ENCODE results near the gene PHOX2B.
"Not testable (repeated sequence)": the region's sequence is repeated elsewhere in the genome, so short reads cannot be mapped to it uniquely, and the experiment has no call there.

The PHOX2B gene

GRCh38 chr4:41715155-41715554 is 33.4 kb downstream of the PHOX2B start:
- DNase-seq (ENCODE audit: low read depth in 1 of 2, low spot score in 1 of 2) = no peak
- no peak for TF ChIP-seq JUND (IDR thresholded peaks at IDR 0.05; ENCODE audit: low read depth)
- in situ Hi-C loops (cut with HindIII; ENCODE audit: low pct_unique_long_range_greater_than_20kb, low sequenced_read_pairs) = no loop called here

DNA sequence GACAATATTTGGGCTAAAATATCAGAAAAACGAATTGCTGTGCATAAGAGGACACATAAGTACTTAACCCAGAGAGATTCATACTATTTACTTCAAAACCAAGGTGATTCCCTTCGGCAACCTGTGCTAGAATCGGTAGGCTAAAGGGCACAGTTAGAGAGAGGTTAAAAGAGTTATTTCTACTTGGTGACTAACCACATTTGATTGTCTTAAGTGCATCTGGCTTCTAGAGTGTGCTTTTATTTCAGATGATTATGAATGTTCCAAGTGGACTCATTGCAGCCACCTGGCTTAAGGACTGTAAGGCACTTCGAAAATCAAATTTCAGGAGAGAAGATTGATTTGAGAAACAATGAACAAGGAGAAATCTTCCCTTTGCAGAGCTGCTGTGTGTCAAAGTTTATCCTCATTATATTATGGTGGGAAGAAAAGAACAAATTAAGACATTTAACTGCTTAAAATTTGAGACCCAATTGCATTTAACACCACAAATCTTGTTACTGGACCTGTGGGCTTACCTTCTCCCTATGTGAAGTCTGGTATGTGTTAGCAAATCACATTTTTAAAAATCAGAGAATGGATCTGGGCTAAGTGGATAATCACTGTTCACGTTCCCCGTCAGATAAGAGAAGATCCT is 34.0 kb downstream of the PHOX2B start:
- in situ Hi-C loops (cut with HindIII; ENCODE audit: low pct_unique_long_range_greater_than_20kb, low sequenced_read_pairs) = no loop called here

DNA sequence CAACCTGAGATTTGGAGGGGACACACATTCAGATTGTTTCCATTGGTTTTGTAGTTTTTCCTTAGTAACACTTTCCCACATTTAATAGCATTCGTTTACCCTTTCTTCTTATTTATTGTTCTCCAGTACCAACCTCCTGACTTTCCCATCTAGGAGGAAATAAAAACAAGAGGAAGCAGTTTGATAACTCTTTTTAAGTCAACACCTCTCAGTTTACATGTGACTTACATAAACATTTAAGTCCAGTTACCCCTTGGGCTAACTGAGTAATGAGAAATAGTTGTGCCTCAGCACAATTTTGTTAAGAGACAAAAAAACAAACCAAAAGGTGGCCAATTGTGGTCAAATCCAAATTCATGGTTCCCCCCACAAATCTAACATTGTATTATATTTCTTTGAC is 34.8 kb downstream of the PHOX2B start:
- in situ Hi-C loops (cut with HindIII; ENCODE audit: low pct_unique_long_range_greater_than_20kb, low sequenced_read_pairs) = no loop called here
- DNase-seq (ENCODE audit: low read depth in 1 of 2, low spot score in 1 of 2) = peak in 1 of 2 experiments; percentile 1
- TF ChIP-seq JUND (IDR thresholded peaks at IDR 0.05; ENCODE audit: low read depth) = no peak

More for the DNA sequence above, 34.0 kb downstream of the PHOX2B start:
- DNase-seq (ENCODE audit: low read depth in 1 of 2, low spot score in 1 of 2) = no peak
- no peak for TF ChIP-seq JUND (IDR thresholded peaks at IDR 0.05; ENCODE audit: low read depth)

GRCh38 chr4:41712425-41712824 is 36.1 kb downstream of the PHOX2B start:
- TF ChIP-seq JUND (IDR thresholded peaks at IDR 0.05; ENCODE audit: low read depth) = no peak
- in situ Hi-C loops (cut with HindIII; ENCODE audit: low pct_unique_long_range_greater_than_20kb, low sequenced_read_pairs) = no loop called here
- DNase-seq (ENCODE audit: low read depth in 1 of 2, low spot score in 1 of 2) = no peak

- in situ Hi-C loops (cut with HindIII; ENCODE audit: low pct_unique_long_range_greater_than_20kb, low sequenced_read_pairs); DNase-seq (ENCODE audit: low read depth in 1 of 2, low spot score in 1 of 2): not testable (repeated sequence)
These were observed 36.9 kb downstream of the PHOX2B start for GRCh38 chr4:41711654-41712053.

DNA sequence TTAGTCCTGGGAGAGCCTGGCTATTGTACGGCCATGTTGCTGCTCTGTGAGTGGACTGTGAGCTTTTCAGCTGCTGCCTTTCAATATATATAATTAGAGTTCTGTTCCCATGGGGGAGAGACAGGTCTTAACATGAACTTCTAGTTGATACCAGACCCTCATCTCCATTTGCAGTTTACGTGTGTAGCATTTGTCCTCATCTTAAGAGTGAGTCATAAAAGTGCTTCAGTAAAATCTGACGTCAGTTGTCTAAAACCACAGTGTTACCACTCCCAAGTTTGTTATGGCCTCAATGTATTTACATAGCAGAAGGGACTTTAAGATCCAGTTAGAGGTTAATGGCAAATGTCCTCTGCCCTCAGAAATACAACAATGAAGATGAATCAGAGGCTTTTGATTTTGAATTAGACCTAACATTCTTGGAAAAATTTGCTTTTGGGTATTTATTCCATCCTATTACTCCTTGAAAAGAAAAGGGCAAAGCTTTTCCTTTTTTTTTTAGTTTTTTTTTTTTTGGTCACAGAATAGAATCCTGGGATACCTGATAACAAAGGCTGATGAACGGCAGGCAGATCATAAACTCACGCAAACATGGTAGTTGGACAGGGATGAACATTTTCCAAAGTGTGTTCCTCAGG is 38.6 kb downstream of the PHOX2B start:
- TF ChIP-seq JUND (IDR thresholded peaks at IDR 0.05; ENCODE audit: low read depth) = no peak
- in situ Hi-C loops (cut with HindIII; ENCODE audit: low pct_unique_long_range_greater_than_20kb, low sequenced_read_pairs) = no loop called here
- no peak for DNase-seq (ENCODE audit: low read depth in 1 of 2, low spot score in 1 of 2)

DNA sequence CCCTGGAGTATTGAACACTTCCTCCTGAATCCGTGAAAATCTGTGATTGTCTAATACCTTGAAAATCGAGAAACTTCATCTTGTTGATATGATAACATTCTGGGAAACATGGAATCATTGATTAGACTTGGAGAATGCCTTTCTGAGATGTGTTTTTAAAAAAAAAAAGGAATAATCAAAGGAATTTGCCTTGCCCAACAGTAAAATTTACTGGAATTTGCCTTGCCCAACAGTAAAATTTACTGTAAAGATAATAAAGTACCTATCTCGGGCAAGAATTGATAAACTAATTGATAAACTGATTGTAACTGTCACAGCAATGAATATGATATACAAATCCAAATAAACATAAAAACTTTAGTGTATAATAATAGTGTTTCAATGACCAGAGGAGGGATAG is 44.7 kb downstream of the PHOX2B start:
- no peak for TF ChIP-seq JUND (IDR thresholded peaks at IDR 0.05; ENCODE audit: low read depth)
- DNase-seq (ENCODE audit: low read depth in 1 of 2, low spot score in 1 of 2) = no peak
- in situ Hi-C loops (cut with HindIII; ENCODE audit: low pct_unique_long_range_greater_than_20kb, low sequenced_read_pairs) = no loop called here

GRCh38 chr4:41702770-41703169 is 45.8 kb downstream of the PHOX2B start:
- DNase-seq (ENCODE audit: low read depth in 1 of 2, low spot score in 1 of 2) = no peak
- TF ChIP-seq JUND (IDR thresholded peaks at IDR 0.05; ENCODE audit: low read depth) = no peak
- in situ Hi-C loops (cut with HindIII; ENCODE audit: low pct_unique_long_range_greater_than_20kb, low sequenced_read_pairs) = no loop called here

- in situ Hi-C loops (cut with HindIII; ENCODE audit: low pct_unique_long_range_greater_than_20kb, low sequenced_read_pairs) = no loop called here
- DNase-seq (ENCODE audit: low read depth in 1 of 2, low spot score in 1 of 2) = no peak
These were observed 46.5 kb downstream of the PHOX2B start for GRCh38 chr4:41701983-41702382.

DNA sequence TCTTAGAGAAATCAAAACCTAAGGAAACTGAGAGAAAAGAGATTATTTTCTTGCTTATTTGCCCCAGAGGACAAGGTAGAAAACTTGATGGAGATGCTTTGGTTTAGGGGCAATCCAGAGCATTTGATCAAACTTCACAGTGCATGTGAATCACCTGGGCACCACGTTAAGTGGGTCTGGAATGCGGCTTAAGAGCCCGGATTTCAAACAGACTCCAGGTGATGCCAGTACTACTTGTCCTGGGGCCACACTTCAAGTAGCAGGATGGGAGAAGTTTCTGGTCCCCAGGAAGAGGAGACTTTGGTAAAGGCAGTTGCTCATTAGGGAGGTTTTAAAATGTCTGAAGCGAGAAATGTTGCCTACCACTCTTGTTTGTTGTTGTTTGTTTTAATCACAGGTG is 51.8 kb downstream of the PHOX2B start:
- no peak for DNase-seq (ENCODE audit: low read depth in 1 of 2, low spot score in 1 of 2)
- in situ Hi-C loops (cut with HindIII; ENCODE audit: low pct_unique_long_range_greater_than_20kb, low sequenced_read_pairs) = no loop called here
- TF ChIP-seq JUND (IDR thresholded peaks at IDR 0.05; ENCODE audit: low read depth) = no peak

More at GRCh38 chr4:41701983-41702382, 46.5 kb downstream of the PHOX2B start:
- no peak for TF ChIP-seq JUND (IDR thresholded peaks at IDR 0.05; ENCODE audit: low read depth)

DNA sequence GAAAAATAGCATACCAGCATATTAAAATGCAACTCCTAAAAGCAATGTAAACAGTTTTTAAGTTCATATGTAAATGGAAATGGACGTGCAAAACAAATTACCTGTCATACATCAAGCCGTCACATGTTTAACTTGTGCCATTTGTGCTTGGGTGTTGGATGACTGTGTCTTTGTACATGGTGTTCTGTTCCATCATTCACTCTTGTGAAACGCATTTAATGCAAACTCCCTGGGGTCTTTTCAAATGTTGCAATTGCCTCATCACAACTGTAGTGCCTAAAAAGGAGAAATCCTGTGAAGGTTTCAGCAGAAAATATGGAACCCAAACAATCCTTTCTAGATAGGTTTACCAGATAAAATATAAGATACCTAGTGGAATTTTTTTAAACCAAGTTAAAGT is 52.4 kb downstream of the PHOX2B start:
- DNase-seq (ENCODE audit: low read depth in 1 of 2, low spot score in 1 of 2) = no peak
- no peak for TF ChIP-seq JUND (IDR thresholded peaks at IDR 0.05; ENCODE audit: low read depth)
- in situ Hi-C loops (cut with HindIII; ENCODE audit: low pct_unique_long_range_greater_than_20kb, low sequenced_read_pairs) = no loop called here
